HEK293 (cell line): ENCODE measurements around the gene PARS2.

ENCODE experiments used
- CTCF ChIA-PET: fragments of 350-600 bp; formaldehyde crosslinking; extraction: SDS; loops from one replicate; lab custom pipeline; 2021; ENCODE audit warnings: antibody characterized with exemption; lab: Yijun Ruan, JAX
- POLR2A ChIA-PET: fragments of 300-600 bp; formaldehyde crosslinking; extraction: SDS; loops from one replicate; lab custom pipeline; 2020; ENCODE audit warnings: antibody characterized with exemption, inconsistent platforms; lab: Yijun Ruan, JAX
- H3K27ac ChIP-seq: fragments of 200-500 bp; sonication (Bioruptor generic); 2 replicates; pipeline ENCODE4 v1.5.1; 2014; ENCODE audit warnings: low read depth, low read length, control low read depth, inconsistent platforms; ENCODE audit errors: extremely low read depth
- H3K36me3 ChIP-seq, 2 experiments: fragments of 200-500 bp in 1 of 2; sonication (Bioruptor generic) in 1 of 2; 1 replicate in 1 of 2; 2 replicates in 1 of 2; pipeline ENCODE4 v1.5.1; 2014 to 2017; ENCODE audit warnings: inconsistent platforms in 2 of 2, low read length in 2 of 2; ENCODE audit not compliant: control insufficient read depth in 2 of 2, insufficient read depth in 1 of 2
- H3K4me1 ChIP-seq: fragments of 200-500 bp; sonication (Bioruptor generic); 2 replicates; pipeline ENCODE4 v1.5.1; 2014; ENCODE audit warnings: mild to moderate bottlenecking, low read length, inconsistent platforms; ENCODE audit not compliant: control insufficient read depth, insufficient read depth
- H3K4me3 ChIP-seq: 2 replicates; pipeline ENCODE4 v1.5.1; 2011; ENCODE audit warnings: low read depth, mild to moderate bottlenecking, control low read depth, low read length, moderate library complexity
- H3K9me3 ChIP-seq: fragments of 200-500 bp; sonication (Bioruptor generic); 2 replicates; pipeline ENCODE4 v1.5.1; 2014; ENCODE audit warnings: low read depth, low read length, inconsistent platforms; ENCODE audit not compliant: control insufficient read depth, insufficient read depth
- BCL11A ChIP-seq: fragments of 450-650 bp; formaldehyde crosslinking; IDR thresholded peaks from 2 replicates; pipeline ENCODE4 v1.5.1; 2016; ENCODE audit warnings: low read depth, missing biosample characterization, missing genetic modification characterization
- GLI2 ChIP-seq: fragments of 450-650 bp; formaldehyde crosslinking; IDR thresholded peaks from 2 replicates; pipeline ENCODE4; 2017; ENCODE audit warnings: missing biosample characterization, missing genetic modification characterization, low read depth, borderline replicate concordance
- KLF7 ChIP-seq: fragments of 450-650 bp; formaldehyde crosslinking; IDR thresholded peaks from 2 replicates; pipeline ENCODE4 v1.5.1; 2016; ENCODE audit warnings: missing biosample characterization, missing genetic modification characterization, borderline replicate concordance
- MYNN ChIP-seq: fragments of 450-650 bp; formaldehyde crosslinking; IDR thresholded peaks from 2 replicates; pipeline ENCODE4 v1.5.1; 2016; ENCODE audit warnings: missing biosample characterization, missing genetic modification characterization, borderline replicate concordance
- OSR2 ChIP-seq: fragments of 450-650 bp; formaldehyde crosslinking; IDR thresholded peaks from 2 replicates; pipeline ENCODE4 v1.5.1; 2016; ENCODE audit warnings: missing biosample characterization, missing genetic modification characterization
- SALL2 ChIP-seq: fragments of 450-650 bp; formaldehyde crosslinking; IDR thresholded peaks from 2 replicates; pipeline ENCODE4 v1.5.0; 2017; ENCODE audit warnings: missing biosample characterization, mild to moderate bottlenecking, missing genetic modification characterization, borderline replicate concordance
- ZBTB21 ChIP-seq: fragments of 450-650 bp; formaldehyde crosslinking; IDR thresholded peaks from 2 replicates; pipeline ENCODE4 v1.5.1; 2017; ENCODE audit warnings: missing biosample characterization, missing genetic modification characterization
- ZBTB8A ChIP-seq: fragments of 450-650 bp; formaldehyde crosslinking; IDR thresholded peaks from 2 replicates; pipeline ENCODE4 v1.5.1; 2016; ENCODE audit warnings: missing biosample characterization, missing genetic modification characterization
- ZFHX2 ChIP-seq: fragments of 450-650 bp; formaldehyde crosslinking; conservative IDR thresholded peaks from 2 replicates; pipeline ENCODE4 v1.5.1; 2016; ENCODE audit warnings: missing biosample characterization, missing genetic modification characterization
- ZFP41 ChIP-seq: fragments of 450-650 bp; formaldehyde crosslinking; IDR thresholded peaks from 2 replicates; pipeline ENCODE4 v1.5.1; 2016; ENCODE audit warnings: missing biosample characterization, missing genetic modification characterization, borderline replicate concordance
- ZIC2 ChIP-seq: fragments of 450-650 bp; formaldehyde crosslinking; IDR thresholded peaks from 2 replicates; pipeline ENCODE4 v1.5.1; 2016; ENCODE audit warnings: missing biosample characterization, missing genetic modification characterization
- ZNF155 ChIP-seq: fragments of 450-650 bp; formaldehyde crosslinking; IDR thresholded peaks from 2 replicates; pipeline ENCODE4 v1.5.1; 2016; ENCODE audit warnings: missing biosample characterization, missing genetic modification characterization
- ZNF501 ChIP-seq: fragments of 450-650 bp; formaldehyde crosslinking; IDR thresholded peaks from 2 replicates; pipeline ENCODE4 v1.5.1; 2016; ENCODE audit warnings: missing biosample characterization, missing genetic modification characterization
- ZNF548 ChIP-seq: fragments of 450-650 bp; formaldehyde crosslinking; IDR thresholded peaks from 2 replicates; pipeline ENCODE4 v1.5.1; 2016; ENCODE audit warnings: missing biosample characterization, missing genetic modification characterization
- ZNF610 ChIP-seq: fragments of 450-650 bp; formaldehyde crosslinking; IDR thresholded peaks from 2 replicates; pipeline ENCODE4 v1.5.1; 2016; ENCODE audit warnings: missing biosample characterization, missing genetic modification characterization, borderline replicate concordance
- ZNF776 ChIP-seq: fragments of 450-650 bp; formaldehyde crosslinking; IDR thresholded peaks from 2 replicates; pipeline ENCODE4 v1.5.0; 2017; ENCODE audit warnings: missing biosample characterization, missing genetic modification characterization, borderline replicate concordance
- ZNF792 ChIP-seq: fragments of 450-650 bp; formaldehyde crosslinking; IDR thresholded peaks from 2 replicates; pipeline ENCODE4 v1.5.1; 2016; ENCODE audit warnings: missing biosample characterization, missing genetic modification characterization
- TF ChIP-seq, protein P1 (sequence below): fragments of 450-650 bp; formaldehyde crosslinking; IDR thresholded peaks from 2 replicates; pipeline ENCODE4 v1.5.1; 2016; ENCODE audit warnings: missing biosample characterization, missing genetic modification characterization
- TF ChIP-seq, protein P2 (sequence below): fragments of 450-650 bp; IDR thresholded peaks from 2 replicates; pipeline ENCODE4 v1.5.1; 2018; ENCODE audit warnings: missing biosample characterization, mild to moderate bottlenecking, missing genetic modification characterization
- TF ChIP-seq, protein P3 (sequence below): fragments of 450-650 bp; formaldehyde crosslinking; IDR thresholded peaks from 2 replicates; pipeline ENCODE4 v1.5.1; 2016; ENCODE audit warnings: missing biosample characterization, missing genetic modification characterization

Gene PARS2

DNA sequence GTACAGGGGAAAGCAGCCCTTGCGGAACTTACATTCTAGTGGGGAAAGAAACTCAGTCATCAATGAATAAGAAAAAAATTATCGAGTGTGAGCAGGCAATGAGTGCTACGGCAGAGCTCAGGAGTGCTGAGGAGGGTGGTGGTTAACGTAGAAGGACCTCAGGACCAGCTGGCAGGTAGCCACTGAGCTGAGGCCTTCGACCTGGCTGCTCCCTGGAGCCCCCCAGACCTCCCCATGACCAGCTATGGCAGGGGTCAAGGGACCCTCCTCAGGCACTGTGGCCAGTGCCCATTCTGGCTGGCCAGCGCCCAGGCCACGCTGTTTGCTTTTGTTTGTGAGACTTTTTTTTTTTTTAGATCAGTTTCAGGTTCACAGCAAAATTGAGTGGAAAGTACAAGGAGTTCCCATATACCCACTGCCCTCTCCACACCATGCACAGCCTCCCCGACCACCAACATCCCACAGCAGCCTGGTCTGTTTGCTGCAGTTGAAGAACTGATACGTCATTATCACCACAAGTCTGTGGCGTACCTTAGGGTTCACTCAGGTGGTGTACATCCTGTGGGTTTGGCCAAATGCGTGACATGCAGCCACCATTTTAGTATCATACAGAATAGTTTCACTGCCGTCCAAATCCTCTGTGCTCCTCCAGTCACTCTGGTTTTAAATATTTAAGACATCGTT lies 48.6 kb upstream of the PARS2 start:
- TF ChIP-seq ZBTB8A (tag by site-specific recombination), result no peak
- TF ChIP-seq BCL11A (tag by site-specific recombination), result no peak
- TF ChIP-seq GLI2 (tag by site-specific recombination), result no peak
- TF ChIP-seq ZBTB21 (tag by site-specific recombination), result no peak
- TF ChIP-seq ZNF776 (tag by site-specific recombination), result no peak
- TF ChIP-seq, protein P1, sequence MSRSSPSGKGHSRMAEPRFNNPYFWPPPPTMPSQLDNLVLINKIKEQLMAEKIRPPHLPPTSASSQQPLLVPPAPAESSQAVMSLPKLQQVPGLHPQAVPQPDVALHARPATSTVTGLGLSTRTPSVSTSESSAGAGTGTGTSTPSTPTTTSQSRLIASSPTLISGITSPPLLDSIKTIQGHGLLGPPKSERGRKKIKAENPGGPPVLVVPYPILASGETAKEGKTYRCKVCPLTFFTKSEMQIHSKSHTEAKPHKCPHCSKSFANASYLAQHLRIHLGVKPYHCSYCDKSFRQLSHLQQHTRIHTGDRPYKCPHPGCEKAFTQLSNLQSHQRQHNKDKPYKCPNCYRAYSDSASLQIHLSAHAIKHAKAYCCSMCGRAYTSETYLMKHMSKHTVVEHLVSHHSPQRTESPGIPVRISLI (tag by site-specific recombination), result no peak
- TF ChIP-seq SALL2 (tag by site-specific recombination), result no peak
- no peak for TF ChIP-seq ZNF610 (tag by site-specific recombination)
- TF ChIP-seq ZFHX2, result no peak
- TF ChIP-seq ZNF792 (tag by site-specific recombination), result no peak
- no peak for TF ChIP-seq ZIC2 (tag by site-specific recombination)
- TF ChIP-seq KLF7 (tag by site-specific recombination), result no peak
- TF ChIP-seq MYNN, result no peak
- TF ChIP-seq, protein P2, sequence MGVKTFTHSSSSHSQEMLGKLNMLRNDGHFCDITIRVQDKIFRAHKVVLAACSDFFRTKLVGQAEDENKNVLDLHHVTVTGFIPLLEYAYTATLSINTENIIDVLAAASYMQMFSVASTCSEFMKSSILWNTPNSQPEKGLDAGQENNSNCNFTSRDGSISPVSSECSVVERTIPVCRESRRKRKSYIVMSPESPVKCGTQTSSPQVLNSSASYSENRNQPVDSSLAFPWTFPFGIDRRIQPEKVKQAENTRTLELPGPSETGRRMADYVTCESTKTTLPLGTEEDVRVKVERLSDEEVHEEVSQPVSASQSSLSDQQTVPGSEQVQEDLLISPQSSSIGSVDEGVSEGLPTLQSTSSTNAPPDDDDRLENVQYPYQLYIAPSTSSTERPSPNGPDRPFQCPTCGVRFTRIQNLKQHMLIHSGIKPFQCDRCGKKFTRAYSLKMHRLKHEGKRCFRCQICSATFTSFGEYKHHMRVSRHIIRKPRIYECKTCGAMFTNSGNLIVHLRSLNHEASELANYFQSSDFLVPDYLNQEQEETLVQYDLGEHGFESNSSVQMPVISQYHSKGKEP (tag by site-specific recombination), result no peak
- no peak for TF ChIP-seq ZNF548 (tag by site-specific recombination)
- Histone ChIP-seq H3K4me3 (no peak overlapping the region), H3K9me3 (no peaks in the 10 kb centered on the region), H3K36me3 (no peaks in the 10 kb centered on the region), H3K4me1 (no peaks in the 10 kb centered on the region), H3K27ac (no peak overlapping the region)
- CTCF ChIA-PET, result interaction anchor here (0.7 to 1.9 kb wide), 2 partner anchors 141 to 184 kb away, joined by 5 to 7 read pairs; no protein-coding TSS in a partner anchor
- POLR2A ChIA-PET, result no interaction called here

DNA sequence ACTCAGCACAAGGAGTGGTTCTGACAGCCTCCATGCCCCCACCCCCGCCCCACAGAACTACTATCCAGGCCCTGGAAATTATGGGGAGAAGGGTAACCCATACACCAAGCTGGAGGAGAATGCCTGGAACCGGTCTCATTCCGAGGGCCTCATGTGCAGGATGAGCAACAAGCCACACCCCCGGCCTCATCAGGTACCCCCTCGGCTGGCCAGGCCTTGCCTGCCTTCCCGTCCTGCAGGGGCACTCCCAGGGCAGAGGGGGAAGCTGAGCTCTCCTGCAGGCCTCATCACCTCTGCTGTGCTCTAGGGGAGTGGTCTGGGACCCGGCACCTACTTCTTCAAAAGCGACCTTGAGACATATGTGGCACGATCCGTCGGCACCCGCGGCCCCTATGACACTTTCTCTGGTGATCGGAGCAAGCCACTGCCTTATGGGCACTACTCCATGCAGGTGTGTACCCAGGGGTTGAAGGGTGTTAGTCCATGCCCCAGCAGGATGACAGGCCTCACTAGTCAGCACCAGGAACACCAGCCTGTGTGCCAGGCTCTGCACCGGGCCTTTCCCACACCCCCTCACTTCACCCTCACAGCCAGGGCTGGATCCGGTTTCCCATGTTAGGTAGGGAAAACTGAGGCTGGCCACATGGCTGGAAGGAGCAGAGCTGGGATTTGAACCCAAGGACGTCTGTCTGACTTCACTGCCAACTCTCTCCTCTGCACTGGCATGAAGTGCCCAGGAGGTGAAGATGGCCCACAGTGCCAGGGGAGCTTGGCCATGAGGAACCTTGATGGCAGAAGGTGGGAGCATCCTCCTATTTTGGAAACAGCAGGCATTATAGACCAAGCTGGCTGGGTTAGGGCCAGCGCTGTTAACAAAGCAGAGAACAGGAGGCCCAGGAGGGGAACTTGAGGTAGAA lies 47.7 kb upstream of the PARS2 start:
- ChIA-PET CTCF (interaction anchor here (0.6 to 2.4 kb wide), 7 partner anchors 18 to 1009 kb away, joined by 3 to 10 read pairs (median 4); no protein-coding TSS in a partner anchor), POLR2A (no interaction called here)
- no peak overlapping the region for H3K27ac ChIP-seq
- no peaks in the 10 kb centered on the region for H3K4me1 ChIP-seq
- no peak overlapping the region for H3K4me3 ChIP-seq
- TF ChIP-seq, protein P3, sequence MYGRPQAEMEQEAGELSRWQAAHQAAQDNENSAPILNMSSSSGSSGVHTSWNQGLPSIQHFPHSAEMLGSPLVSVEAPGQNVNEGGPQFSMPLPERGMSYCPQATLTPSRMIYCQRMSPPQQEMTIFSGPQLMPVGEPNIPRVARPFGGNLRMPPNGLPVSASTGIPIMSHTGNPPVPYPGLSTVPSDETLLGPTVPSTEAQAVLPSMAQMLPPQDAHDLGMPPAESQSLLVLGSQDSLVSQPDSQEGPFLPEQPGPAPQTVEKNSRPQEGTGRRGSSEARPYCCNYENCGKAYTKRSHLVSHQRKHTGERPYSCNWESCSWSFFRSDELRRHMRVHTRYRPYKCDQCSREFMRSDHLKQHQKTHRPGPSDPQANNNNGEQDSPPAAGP (tag by site-specific recombination), result no peak
- TF ChIP-seq OSR2 (no peak), ZNF501 (tag by site-specific recombination) (no peak), ZNF155 (tag by site-specific recombination) (no peak), ZFHX2 (no peak), ZFP41 (tag by site-specific recombination) (no peak)
- no peaks in the 10 kb centered on the region for H3K36me3 ChIP-seq
- no peaks in the 10 kb centered on the region for H3K9me3 ChIP-seq
